HG03280 (cell line): Measurements from ENCODE around the gene NANOS2.
A peak's percentile ranks its signal among the peaks of the same experiment; 100 is the strongest.

Source experiments
- ATAC-seq: cut with Tn5 transposase; IDR thresholded peaks from one replicate; pipeline ENCODE4 v1.9.1; 2021; ENCODE audit warnings: mild to moderate bottlenecking, moderate library complexity; ENCODE audit not compliant: unreplicated experiment

Gene NANOS2

GRCh38 chr19:45929247-45929646 lies 14.7 kb upstream of the NANOS2 start:
- ATAC-seq: no peak

- peak; percentile 90 for ATAC-seq
Measured at GRCh38 chr19:45927565-45928261, 13.1 kb upstream of the NANOS2 start.

GRCh38 chr19:45924891-45925447 lies 10.4 kb upstream of the NANOS2 start:
- no peak for ATAC-seq

- no peak for ATAC-seq
Measured at GRCh38 chr19:45922281-45922680, 7.7 kb upstream of the NANOS2 start.

GRCh38 chr19:45920458-45920857 lies 5.9 kb upstream of the NANOS2 start:
- no peak for ATAC-seq

- no peak for ATAC-seq
Measured at GRCh38 chr19:45919678-45920077, 5.1 kb upstream of the NANOS2 start.

GRCh38 chr19:45918721-45919120 lies 4.1 kb upstream of the NANOS2 start:
- no peak for ATAC-seq

- ATAC-seq: no peak
Measured at GRCh38 chr19:45917421-45918091, 3.0 kb upstream of the NANOS2 start.

- no peak for ATAC-seq
Measured at GRCh38 chr19:45911291-45911690, 3.3 kb downstream of the NANOS2 start.

- ATAC-seq: no peak
Measured at GRCh38 chr19:45908956-45909355, 5.6 kb downstream of the NANOS2 start.

GRCh38 chr19:45906221-45906620 lies 8.4 kb downstream of the NANOS2 start:
- ATAC-seq: no peak

- ATAC-seq: no peak
Measured at GRCh38 chr19:45905011-45905410, 9.6 kb downstream of the NANOS2 start.

GRCh38 chr19:45902651-45903625 lies 11.6 kb downstream of the NANOS2 start:
- ATAC-seq: peak; percentile 86

GRCh38 chr19:45901912-45902650 lies 12.5 kb downstream of the NANOS2 start, which contains the start of gene MYPOP:
Gene MYPOP (minus strand): TSS chr19:45902613. CDS start chr19:45901773, 840 bp downstream.
- ATAC-seq: no peak

GRCh38 chr19:45901432-45901911 lies 13.1 kb downstream of the NANOS2 start:
- ATAC-seq: no peak

GRCh38 chr19:45900738-45901431 lies 13.7 kb downstream of the NANOS2 start:
- no peak for ATAC-seq

GRCh38 chr19:45899919-45900589 lies 14.5 kb downstream of the NANOS2 start:
- ATAC-seq: no peak

- no peak for ATAC-seq
Measured at GRCh38 chr19:45899253-45899652, 15.3 kb downstream of the NANOS2 start.

GRCh38 chr19:45897261-45897812 lies 17.2 kb downstream of the NANOS2 start:
- ATAC-seq: no peak
